ENCODE results near the gene R3HDM2.
"Not testable (repeated sequence)": the region's sequence is repeated elsewhere in the genome, so short reads cannot be mapped to it uniquely, and the experiment has no call there.

The R3HDM2 gene

GRCh38 chr12:57452937-57453509 lies 22.2 kb upstream of the R3HDM2 start:
- peak; percentile 50 for DNase-seq (ENCODE audit: low spot score)

- no peak for DNase-seq (ENCODE audit: low spot score)
Observed at GRCh38 chr12:57452181-57452936, 21.5 kb upstream of the R3HDM2 start.

- DNase-seq (ENCODE audit: low spot score): no peak
Observed at GRCh38 chr12:57451233-57451778, 20.5 kb upstream of the R3HDM2 start.

GRCh38 chr12:57450057-57450456 lies 19.2 kb upstream of the R3HDM2 start:
- DNase-seq (ENCODE audit: low spot score): no peak

GRCh38 chr12:57449375-57449774 lies 18.5 kb upstream of the R3HDM2 start:
- no peak for DNase-seq (ENCODE audit: low spot score)

GRCh38 chr12:57448669-57449068 lies 17.8 kb upstream of the R3HDM2 start:
- DNase-seq (ENCODE audit: low spot score): no peak

GRCh38 chr12:57446292-57446960 lies 15.6 kb upstream of the R3HDM2 start:
- DNase-seq (ENCODE audit: low spot score): no peak

- DNase-seq (ENCODE audit: low spot score): no peak
Observed at GRCh38 chr12:57444744-57445143, 13.9 kb upstream of the R3HDM2 start.

- not testable (repeated sequence) for DNase-seq (ENCODE audit: low spot score)
Observed at GRCh38 chr12:57444337-57444736, 13.5 kb upstream of the R3HDM2 start.

- no peak for DNase-seq (ENCODE audit: low spot score)
Observed at GRCh38 chr12:57441846-57442427, 11.1 kb upstream of the R3HDM2 start.

GRCh38 chr12:57441393-57441792 lies 10.6 kb upstream of the R3HDM2 start:
- not testable (repeated sequence) for DNase-seq (ENCODE audit: low spot score)

GRCh38 chr12:57439762-57440266 lies 9.0 kb upstream of the R3HDM2 start:
- no peak for DNase-seq (ENCODE audit: low spot score)

GRCh38 chr12:57438400-57438799 lies 7.6 kb upstream of the R3HDM2 start:
- no peak for DNase-seq (ENCODE audit: low spot score)

GRCh38 chr12:57435293-57435692 lies 4.5 kb upstream of the R3HDM2 start:
- no peak for DNase-seq (ENCODE audit: low spot score)

- DNase-seq (ENCODE audit: low spot score): no peak
Observed at GRCh38 chr12:57434517-57435223, 3.8 kb upstream of the R3HDM2 start, which contains the start of gene INHBC. TSS of gene INHBC (plus strand) at chr12:57434784. CDS start at chr12:57434887, 103 bp downstream.

GRCh38 chr12:57433370-57433769 lies 2.5 kb upstream of the R3HDM2 start:
- DNase-seq (ENCODE audit: low spot score): no peak

- no peak for DNase-seq (ENCODE audit: low spot score)
Observed at GRCh38 chr12:57431654-57432188, 878 bp upstream of the R3HDM2 start.

GRCh38 chr12:57430112-57430930 lies 522 bp downstream of the R3HDM2 start:
- no peak for DNase-seq (ENCODE audit: low spot score)

GRCh38 chr12:57429473-57430111 lies 1.3 kb downstream of the R3HDM2 start:
- no peak for DNase-seq (ENCODE audit: low spot score)

GRCh38 chr12:57428965-57429364 lies 1.9 kb downstream of the R3HDM2 start:
- no peak for DNase-seq (ENCODE audit: low spot score)
